ENCODE measurements around the gene CLMN. TPM values are rescaled to one million over a fixed set of nuclear protein-coding genes. Genes with fewer than 3 reads are reported as not detected.
"Not testable (repeated sequence)": the region's sequence is repeated elsewhere in the genome, so short reads cannot be mapped to it uniquely, and the experiment has no call there.

CLMN gene
- total and polyA plus RNA-seq, 2 of the 13 experiments (the other 11 are each of a cell fraction or from before 2014, with no cell fraction given) = 15.1 to 16.7 TPM

GRCh38 chr14:95286645-95287044, 33.1 kb downstream of the CLMN start (continued):
- TF ChIP-seq ZBTB49 (CRISPR knock-in tag; IDR thresholded peaks at IDR 0.05; ENCODE audit: borderline replicate concordance) (no peak), RAD21 (CRISPR knock-in tag; IDR thresholded peaks at IDR 0.05) (no peak), ZFX (CRISPR knock-in tag; IDR thresholded peaks at IDR 0.05; ENCODE audit: low read depth) (no peak), AKAP8 (CRISPR knock-in tag; IDR thresholded peaks at IDR 0.05) (no peak), SRF (IDR thresholded peaks at IDR 0.05; ENCODE audit: low read depth, low read length) (no peak), ZKSCAN5 (CRISPR knock-in tag; IDR thresholded peaks at IDR 0.05) (no peak), NR3C1 (CRISPR knock-in tag; IDR thresholded peaks at IDR 0.05) (no peak), POGZ (CRISPR knock-in tag; IDR thresholded peaks at IDR 0.05) (no peak)

- 96% methylated on average over 4 of the region's 4 CpGs for WGBS (ENCODE audit: low lambda C conversion rate)
- H3K27ac ChIP-seq (ENCODE audit: extremely low read length, insufficient read depth, low read length) = no peak overlapping the region
- intact Hi-C loops (cut with micrococcal nuclease; ENCODE audit: unreplicated experiment) (no loop called here), in situ Hi-C loops (cut with HindIII; ENCODE audit: extremely low pct_ligation_motif_present, low pct_unique_long_range_greater_than_20kb) (no loop called here)
- H3K79me2 ChIP-seq (ENCODE audit: insufficient read depth, low read length) = no peaks in the 10 kb centered on the region
- ChIA-PET POLR2A (no interaction called here), CTCF (ENCODE audit: low intra/inter-chr PET ratio, low total read pairs) (no interaction called here)
- ATAC-seq (no peak), DNase-seq (ENCODE audit: low spot score) (no peak), FAIRE-seq (no peak)
- no peaks in the 10 kb centered on the region for H3K36me3 ChIP-seq (replicated peaks in 1 of 2; ENCODE audit: control insufficient read depth in 1 of 2, insufficient read depth in 2 of 2, low read length in 2 of 2)
- no peak overlapping the region for H3K4me2 ChIP-seq (ENCODE audit: low read depth, low read length)
- H3K27me3 ChIP-seq (ENCODE audit: control insufficient read depth in 1 of 2, insufficient read depth in 2 of 2, low read length in 2 of 2) = no peaks in the 10 kb centered on the region
- no peaks in the 10 kb centered on the region for H4K20me1 ChIP-seq (ENCODE audit: insufficient read depth, low read length)
- H2AFZ ChIP-seq (ENCODE audit: low read length) = no peak overlapping the region
- H3K9ac ChIP-seq (ENCODE audit: insufficient read depth, low read depth, low read length) = no peak overlapping the region
- H3K4me3 ChIP-seq (replicated peaks in 1 of 3; ENCODE audit: insufficient read depth in 1 of 3, low read depth in 2 of 3, low read length in 3 of 3) = no peak overlapping the region
- TF ChIP-seq ZFP1 (CRISPR knock-in tag; IDR thresholded peaks at IDR 0.05) (peak; percentile 82; the same call in 1 of the 2 replicates), HOXA9 (CRISPR knock-in tag; IDR thresholded peaks at IDR 0.05; ENCODE audit: borderline replicate concordance) (no peak)
- H3K4me1 ChIP-seq (ENCODE audit: insufficient read depth, low read length) = peaks cover 26% of the 10 kb centered on the region
- no TSS peak for BruUV-seq (replicated peaks)
- peaks cover 8% of the 10 kb centered on the region; the same call in 1 of the 2 replicates for H3K9me3 ChIP-seq (ENCODE audit: low read length)
Measured at GRCh38 chr14:95285566-95285965, 34.1 kb downstream of the CLMN start.

GRCh38 chr14:95283802-95284201, 35.9 kb downstream of the CLMN start:
- H3K79me2 ChIP-seq (ENCODE audit: insufficient read depth, low read length); H3K9me3 ChIP-seq (ENCODE audit: low read length); H3K4me2 ChIP-seq (ENCODE audit: low read depth, low read length); H4K20me1 ChIP-seq (ENCODE audit: insufficient read depth, low read length); in situ Hi-C loops (cut with HindIII; ENCODE audit: extremely low pct_ligation_motif_present, low pct_unique_long_range_greater_than_20kb); FAIRE-seq; H3K36me3 ChIP-seq (replicated peaks in 1 of 2; ENCODE audit: control insufficient read depth in 1 of 2, insufficient read depth in 2 of 2, low read length in 2 of 2); H3K9ac ChIP-seq (ENCODE audit: insufficient read depth, low read depth, low read length); BruUV-seq (replicated peaks); H2AFZ ChIP-seq (ENCODE audit: low read length); DNase-seq (ENCODE audit: low spot score); ATAC-seq; POLR2A ChIA-PET; H3K27ac ChIP-seq (ENCODE audit: extremely low read length, insufficient read depth, low read length); H3K27me3 ChIP-seq (ENCODE audit: control insufficient read depth in 1 of 2, insufficient read depth in 2 of 2, low read length in 2 of 2); CTCF ChIA-PET (ENCODE audit: low intra/inter-chr PET ratio, low total read pairs); H3K4me3 ChIP-seq (replicated peaks in 1 of 3; ENCODE audit: insufficient read depth in 1 of 3, low read depth in 2 of 3, low read length in 3 of 3); intact Hi-C loops (cut with micrococcal nuclease; ENCODE audit: unreplicated experiment): not testable (repeated sequence)
- peaks cover 26% of the 10 kb centered on the region for H3K4me1 ChIP-seq (ENCODE audit: insufficient read depth, low read length)
- 92% methylated on average over 3 of the region's 3 CpGs for WGBS (ENCODE audit: low lambda C conversion rate)

GRCh38 chr14:95282986-95283380, 36.7 kb downstream of the CLMN start:
- H3K27me3 ChIP-seq (ENCODE audit: control insufficient read depth in 1 of 2, insufficient read depth in 2 of 2, low read length in 2 of 2); H4K20me1 ChIP-seq (ENCODE audit: insufficient read depth, low read length); H3K27ac ChIP-seq (ENCODE audit: extremely low read length, insufficient read depth, low read length); intact Hi-C loops (cut with micrococcal nuclease; ENCODE audit: unreplicated experiment); POLR2A ChIA-PET; H3K36me3 ChIP-seq (replicated peaks in 1 of 2; ENCODE audit: control insufficient read depth in 1 of 2, insufficient read depth in 2 of 2, low read length in 2 of 2); H3K9ac ChIP-seq (ENCODE audit: insufficient read depth, low read depth, low read length); DNase-seq (ENCODE audit: low spot score); FAIRE-seq; in situ Hi-C loops (cut with HindIII; ENCODE audit: extremely low pct_ligation_motif_present, low pct_unique_long_range_greater_than_20kb); H3K79me2 ChIP-seq (ENCODE audit: insufficient read depth, low read length); ATAC-seq; H3K4me2 ChIP-seq (ENCODE audit: low read depth, low read length); BruUV-seq (replicated peaks); H2AFZ ChIP-seq (ENCODE audit: low read length); H3K4me3 ChIP-seq (replicated peaks in 1 of 3; ENCODE audit: insufficient read depth in 1 of 3, low read depth in 2 of 3, low read length in 3 of 3); CTCF ChIA-PET (ENCODE audit: low intra/inter-chr PET ratio, low total read pairs); H3K9me3 ChIP-seq (ENCODE audit: low read length): not testable (repeated sequence)
- peaks cover 26% of the 10 kb centered on the region for H3K4me1 ChIP-seq (ENCODE audit: insufficient read depth, low read length)
- 78% methylated on average over 5 of the region's 5 CpGs for WGBS (ENCODE audit: low lambda C conversion rate)

Measured in HepG2 (cell line).